ENCODE data around the gene ICA1. TPM values are rescaled to one million over a fixed set of nuclear protein-coding genes. Genes with fewer than 3 reads are reported as not detected.

ICA1 gene
- total RNA-seq, 5 donors from 2014 or later (not counting 1 experiment from before 2014, with no cell fraction given), result 0.82 to 2.4 (median 1.1) TPM

DNA sequence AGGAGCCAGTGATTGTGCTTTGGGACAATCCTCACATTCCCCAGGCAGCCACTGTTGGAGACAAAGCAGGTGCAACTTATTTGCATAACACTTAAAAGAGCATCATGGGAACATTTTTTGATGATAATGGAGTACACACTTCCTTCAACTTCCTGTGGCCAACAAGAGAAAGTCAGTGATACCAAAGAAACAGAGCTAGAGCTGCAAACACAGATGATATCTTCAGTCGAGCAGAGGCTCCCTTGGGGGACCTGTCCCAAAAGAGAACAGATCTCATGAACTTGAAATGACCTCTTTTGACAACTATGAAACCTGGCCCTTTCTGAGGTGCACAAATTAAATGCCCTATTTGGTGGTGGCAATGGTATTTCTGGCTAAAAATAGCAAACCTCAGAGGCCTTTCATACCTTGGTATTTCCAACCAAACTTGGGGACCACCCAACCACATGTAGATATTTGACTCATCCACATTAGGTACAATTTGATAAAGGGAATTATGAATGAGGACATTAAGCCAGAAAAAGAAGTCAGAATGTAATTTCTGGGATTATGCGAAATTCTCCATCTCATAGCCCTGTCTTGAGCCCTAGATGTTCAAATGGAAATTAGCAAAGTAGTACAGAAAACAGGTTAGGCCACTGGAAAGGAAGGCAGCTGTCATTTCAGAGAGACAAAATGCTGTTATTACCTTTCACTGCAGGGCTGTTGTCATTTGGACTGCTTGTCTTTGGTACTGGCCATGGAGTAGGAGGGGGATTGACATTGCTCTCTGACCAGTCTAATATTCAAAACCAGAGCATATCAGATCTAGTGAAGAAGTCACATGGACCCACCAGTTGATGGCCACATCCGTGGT, 146.2 kb downstream of the ICA1 start:
- H3K4me3 Mint-ChIP-seq, result peak overlapping the region in 1 of 3 donors; percentile 40
- ATAC-seq (replicated peaks in 1 of 4), result peak; percentile 53 to 83 (median 69)

DNA sequence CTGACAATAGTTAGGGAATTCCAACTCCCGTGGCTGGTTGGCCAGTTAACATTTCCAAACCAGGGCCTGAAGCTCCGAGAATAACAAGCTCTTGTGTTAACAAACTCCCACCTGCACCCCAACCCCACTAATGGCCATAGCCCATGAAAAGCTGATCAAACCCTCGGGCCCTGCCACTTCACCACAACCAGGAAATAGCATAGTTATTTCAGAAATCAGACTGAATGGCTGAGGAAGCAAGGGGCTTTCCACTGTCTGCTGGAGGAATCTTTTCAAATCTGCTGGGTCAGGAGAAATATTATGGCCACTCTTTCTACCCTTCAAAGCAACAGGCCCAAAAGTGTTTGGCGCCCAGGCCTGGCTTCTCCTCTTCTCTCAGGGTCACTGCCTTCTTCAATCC, 147.8 kb downstream of the ICA1 start:
- H3K4me1 ChIP-seq (ENCODE audit: control insufficient read depth in 1 of 2, extremely low read depth in 1 of 2, insufficient read depth in 2 of 2, low read length in 2 of 2), result peaks cover 18 to 36% of the 10 kb centered on the region in 2 experiments
- H3K27me3 ChIP-seq (replicated peaks in 1 of 2; ENCODE audit: control insufficient read depth in 2 of 2, extremely low read depth in 1 of 2, insufficient read depth in 2 of 2, low read length in 1 of 2), result no peaks in the 10 kb centered on the region
- peak overlapping the region in 1 of 3 donors; percentile 40 for H3K4me3 Mint-ChIP-seq
- no peaks in the 10 kb centered on the region for H3K9me3 ChIP-seq
- H3K27me3 Mint-ChIP-seq, result no peaks in the 10 kb centered on the region
- H3K4me3 ChIP-seq (ENCODE audit: control insufficient read depth in 1 of 2, extremely low read depth in 1 of 2, low read length in 1 of 2), result no peak overlapping the region
- WGBS (ENCODE audit: insufficient coverage), result 48% methylated on average over 3 of the region's 4 CpGs
- peak overlapping the region; percentile 47 for H3K27ac ChIP-seq (ENCODE audit: low read length)
- H3K9me3 Mint-ChIP-seq, result peaks cover 0 to 3% (median 0%) of the 10 kb centered on the region in 3 donors
- peak in 1 of 35 experiments; percentile 41 for DNase-seq
- peak in 2 of 4 experiments; percentile 38 to 48 for ATAC-seq (replicated peaks in 1 of 4)
- CTCF ChIA-PET, result no interaction called here
- POLR2A ChIA-PET, result no interaction called here
- peaks cover 4% of the 10 kb centered on the region for H3K36me3 Mint-ChIP-seq
- peaks cover 55 to 60% (median 56%) of the 10 kb centered on the region in 3 donors for H3K4me1 Mint-ChIP-seq
- peak overlapping the region; percentile 77 to 86 for H3K27ac Mint-ChIP-seq
- no peaks in the 10 kb centered on the region for H3K36me3 ChIP-seq (ENCODE audit: control insufficient read depth in 2 of 2, extremely low read depth in 1 of 2, insufficient read depth in 1 of 2, low read length in 1 of 2)

More for the DNA sequence above, 146.2 kb downstream of the ICA1 start:
- CTCF ChIA-PET, result interaction anchor here in 1 of 2 donors (0.7 kb wide), 1 partner anchor 23 kb away, joined by 3 read pairs; no protein-coding TSS in a partner anchor
- no CpG with 5 or more reads among the region's 3 CpGs for WGBS (ENCODE audit: insufficient coverage)
- POLR2A ChIA-PET, result no interaction called here
- Mint-ChIP-seq H3K36me3 (peaks cover 4% of the 10 kb centered on the region), H3K4me1 (peaks cover 57 to 62% (median 61%) of the 10 kb centered on the region in 3 donors), H3K9me3 (peaks cover 0 to 3% (median 0%) of the 10 kb centered on the region in 3 donors), H3K27ac (peak overlapping the region; percentile 77 to 86), H3K27me3 (no peaks in the 10 kb centered on the region)
- Histone ChIP-seq H3K4me1 (ENCODE audit: control insufficient read depth in 1 of 2, extremely low read depth in 1 of 2, insufficient read depth in 2 of 2, low read length in 2 of 2) (peaks cover 18 to 38% of the 10 kb centered on the region in 2 experiments), H3K27me3 (replicated peaks in 1 of 2; ENCODE audit: control insufficient read depth in 2 of 2, extremely low read depth in 1 of 2, insufficient read depth in 2 of 2, low read length in 1 of 2) (no peaks in the 10 kb centered on the region), H3K9me3 (no peaks in the 10 kb centered on the region), H3K4me3 (ENCODE audit: control insufficient read depth in 1 of 2, extremely low read depth in 1 of 2, low read length in 1 of 2) (no peak overlapping the region), H3K27ac (ENCODE audit: low read length) (peak overlapping the region; percentile 47), H3K36me3 (ENCODE audit: control insufficient read depth in 2 of 2, extremely low read depth in 1 of 2, insufficient read depth in 1 of 2, low read length in 1 of 2) (no peaks in the 10 kb centered on the region)
- no peak for DNase-seq

DNA sequence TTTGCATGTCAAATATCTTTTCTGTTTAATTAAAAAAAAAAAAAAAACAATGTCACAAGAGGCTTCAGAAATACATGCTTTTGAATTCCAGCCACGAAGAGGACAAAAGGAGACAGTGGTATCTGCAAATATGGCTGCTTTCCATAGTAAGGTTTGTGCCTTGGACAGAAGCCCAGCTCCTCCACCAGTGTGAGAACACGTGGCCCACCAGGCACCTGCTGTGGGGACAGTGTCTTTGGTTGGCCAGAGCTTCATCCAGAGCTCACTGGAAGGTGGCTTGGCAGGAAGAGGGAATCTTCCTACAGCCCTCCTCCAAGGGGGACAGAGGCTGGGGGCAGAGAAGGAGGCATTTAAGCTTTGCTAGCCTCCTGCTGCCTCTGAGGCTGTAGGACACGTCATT, 148.8 kb downstream of the ICA1 start:
- peaks cover 48 to 58% (median 50%) of the 10 kb centered on the region in 3 donors for H3K4me1 Mint-ChIP-seq
- DNase-seq, result no peak

DNA sequence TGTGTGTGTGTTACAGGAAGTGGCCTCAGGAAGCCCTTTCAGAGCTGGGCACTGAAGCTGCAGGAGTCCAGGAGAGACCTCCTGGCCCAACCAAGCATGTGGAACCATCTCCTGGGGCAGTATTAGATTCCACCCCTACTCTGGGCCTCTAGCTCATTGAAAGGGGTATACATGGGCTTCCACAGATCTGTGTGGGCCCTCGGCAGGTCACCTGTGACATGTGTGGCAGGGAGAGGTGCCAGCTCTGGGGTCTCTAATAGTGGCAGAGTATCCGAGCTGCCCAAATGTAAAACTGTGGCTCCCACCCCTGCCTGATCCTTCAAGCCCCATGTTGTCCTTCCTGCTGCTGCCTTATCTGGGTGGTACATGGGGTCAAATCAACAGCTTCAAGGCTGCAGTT, 149.3 kb downstream of the ICA1 start:
- H3K4me1 Mint-ChIP-seq, result peaks cover 43 to 58% (median 50%) of the 10 kb centered on the region in 3 donors
- ChIA-PET POLR2A (no interaction called here), CTCF (no interaction called here)
- H3K27ac ChIP-seq (ENCODE audit: low read length), result no peak overlapping the region
- peaks cover 18 to 30% of the 10 kb centered on the region in 2 experiments for H3K4me1 ChIP-seq (ENCODE audit: control insufficient read depth in 1 of 2, extremely low read depth in 1 of 2, insufficient read depth in 2 of 2, low read length in 2 of 2)
- H3K9me3 Mint-ChIP-seq, result peaks cover 0 to 3% (median 0%) of the 10 kb centered on the region in 3 donors
- H3K36me3 ChIP-seq (ENCODE audit: control insufficient read depth in 2 of 2, extremely low read depth in 1 of 2, insufficient read depth in 1 of 2, low read length in 1 of 2), result no peaks in the 10 kb centered on the region
- no peak overlapping the region for H3K4me3 Mint-ChIP-seq
- H3K36me3 Mint-ChIP-seq, result peaks cover 7% of the 10 kb centered on the region
- no peaks in the 10 kb centered on the region for H3K27me3 Mint-ChIP-seq
- DNase-seq (no peak), ATAC-seq (replicated peaks in 1 of 4) (no peak)
- no peak overlapping the region for H3K4me3 ChIP-seq (ENCODE audit: control insufficient read depth in 1 of 2, extremely low read depth in 1 of 2, low read length in 1 of 2)
- WGBS (ENCODE audit: insufficient coverage), result 92% methylated on average over 2 of the region's 2 CpGs
- H3K9me3 ChIP-seq, result no peaks in the 10 kb centered on the region
- H3K27me3 ChIP-seq (replicated peaks in 1 of 2; ENCODE audit: control insufficient read depth in 2 of 2, extremely low read depth in 1 of 2, insufficient read depth in 2 of 2, low read length in 1 of 2), result no peaks in the 10 kb centered on the region
- no peak overlapping the region for H3K27ac Mint-ChIP-seq

More for the DNA sequence above, 148.8 kb downstream of the ICA1 start:
- Mint-ChIP-seq H3K27me3 (no peaks in the 10 kb centered on the region), H3K9me3 (peaks cover 0 to 3% (median 0%) of the 10 kb centered on the region in 3 donors), H3K27ac (peak overlapping the region in 1 of 2 donors; percentile 22), H3K4me3 (peak overlapping the region in 1 of 3 donors; percentile 17), H3K36me3 (peaks cover 5% of the 10 kb centered on the region)
- Histone ChIP-seq H3K27me3 (replicated peaks in 1 of 2; ENCODE audit: control insufficient read depth in 2 of 2, extremely low read depth in 1 of 2, insufficient read depth in 2 of 2, low read length in 1 of 2) (no peaks in the 10 kb centered on the region), H3K9me3 (no peaks in the 10 kb centered on the region), H3K27ac (ENCODE audit: low read length) (no peak overlapping the region), H3K4me3 (ENCODE audit: control insufficient read depth in 1 of 2, extremely low read depth in 1 of 2, low read length in 1 of 2) (no peak overlapping the region), H3K36me3 (ENCODE audit: control insufficient read depth in 2 of 2, extremely low read depth in 1 of 2, insufficient read depth in 1 of 2, low read length in 1 of 2) (no peaks in the 10 kb centered on the region), H3K4me1 (ENCODE audit: control insufficient read depth in 1 of 2, extremely low read depth in 1 of 2, insufficient read depth in 2 of 2, low read length in 2 of 2) (peaks cover 18 to 30% of the 10 kb centered on the region in 2 experiments)
- no peak for ATAC-seq (replicated peaks in 1 of 4)
- ChIA-PET POLR2A (no interaction called here), CTCF (no interaction called here)
- WGBS (ENCODE audit: insufficient coverage), result 100% methylated on average over 1 of the region's 3 CpGs

DNA sequence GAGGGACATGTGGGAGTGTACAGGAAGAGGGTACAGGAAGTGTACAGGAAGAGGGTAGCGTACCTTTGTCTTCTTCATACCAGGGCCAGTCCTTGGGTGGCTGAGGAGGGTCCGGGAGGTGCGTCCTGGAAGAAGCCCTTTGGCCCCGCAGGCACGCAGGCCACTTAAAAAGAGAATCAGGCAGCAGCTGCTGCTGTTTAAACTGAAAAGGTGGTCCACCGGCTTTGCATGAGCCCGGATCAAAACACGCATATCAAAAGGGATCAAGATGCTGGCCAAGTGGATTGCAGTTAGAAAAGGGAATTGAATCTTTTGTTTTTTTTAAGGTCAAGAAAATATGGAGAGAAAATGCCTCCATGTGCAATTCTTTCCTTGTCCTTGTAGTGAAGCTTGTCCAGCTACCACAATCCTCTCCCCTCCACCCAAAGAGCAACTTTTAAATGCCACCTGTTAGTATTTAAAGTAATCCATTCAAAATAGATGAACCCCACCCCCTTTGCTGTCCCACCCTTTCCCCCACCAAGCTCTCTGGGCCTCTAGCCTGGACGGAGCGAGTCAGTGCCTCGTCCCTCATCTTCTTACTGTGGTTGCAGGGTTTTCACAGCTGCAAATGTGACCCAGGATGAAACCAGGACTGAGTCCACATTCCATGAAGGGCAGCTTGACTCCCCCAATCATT, 150.5 kb downstream of the ICA1 start:
- 97% methylated on average over 9 of the region's 11 CpGs for WGBS (ENCODE audit: insufficient coverage)
- H3K27ac Mint-ChIP-seq, result peak overlapping the region in 1 of 2 donors; percentile 55
- peaks cover 18 to 33% of the 10 kb centered on the region in 2 experiments for H3K4me1 ChIP-seq (ENCODE audit: control insufficient read depth in 1 of 2, extremely low read depth in 1 of 2, insufficient read depth in 2 of 2, low read length in 2 of 2)
- no peaks in the 10 kb centered on the region for H3K36me3 ChIP-seq (ENCODE audit: control insufficient read depth in 2 of 2, extremely low read depth in 1 of 2, insufficient read depth in 1 of 2, low read length in 1 of 2)
- H3K27me3 Mint-ChIP-seq, result no peaks in the 10 kb centered on the region
- ChIA-PET POLR2A (no interaction called here), CTCF (interaction anchor here in 1 of 2 donors (0.6 kb wide), 1 partner anchor 58 kb away, joined by 3 read pairs; no protein-coding TSS in a partner anchor)
- ATAC-seq (replicated peaks in 1 of 4), result no peak
- H3K36me3 Mint-ChIP-seq, result peaks cover 2% of the 10 kb centered on the region
- H3K27me3 ChIP-seq (replicated peaks in 1 of 2; ENCODE audit: control insufficient read depth in 2 of 2, extremely low read depth in 1 of 2, insufficient read depth in 2 of 2, low read length in 1 of 2), result no peaks in the 10 kb centered on the region
- peaks cover 36 to 52% (median 44%) of the 10 kb centered on the region in 3 donors for H3K4me1 Mint-ChIP-seq
- H3K27ac ChIP-seq (ENCODE audit: low read length), result no peak overlapping the region
- H3K4me3 Mint-ChIP-seq, result no peak overlapping the region
- DNase-seq, result no peak
- peaks cover 0 to 3% (median 0%) of the 10 kb centered on the region in 3 donors for H3K9me3 Mint-ChIP-seq
- H3K4me3 ChIP-seq (ENCODE audit: control insufficient read depth in 1 of 2, extremely low read depth in 1 of 2, low read length in 1 of 2), result no peak overlapping the region
- H3K9me3 ChIP-seq, result no peaks in the 10 kb centered on the region

DNA sequence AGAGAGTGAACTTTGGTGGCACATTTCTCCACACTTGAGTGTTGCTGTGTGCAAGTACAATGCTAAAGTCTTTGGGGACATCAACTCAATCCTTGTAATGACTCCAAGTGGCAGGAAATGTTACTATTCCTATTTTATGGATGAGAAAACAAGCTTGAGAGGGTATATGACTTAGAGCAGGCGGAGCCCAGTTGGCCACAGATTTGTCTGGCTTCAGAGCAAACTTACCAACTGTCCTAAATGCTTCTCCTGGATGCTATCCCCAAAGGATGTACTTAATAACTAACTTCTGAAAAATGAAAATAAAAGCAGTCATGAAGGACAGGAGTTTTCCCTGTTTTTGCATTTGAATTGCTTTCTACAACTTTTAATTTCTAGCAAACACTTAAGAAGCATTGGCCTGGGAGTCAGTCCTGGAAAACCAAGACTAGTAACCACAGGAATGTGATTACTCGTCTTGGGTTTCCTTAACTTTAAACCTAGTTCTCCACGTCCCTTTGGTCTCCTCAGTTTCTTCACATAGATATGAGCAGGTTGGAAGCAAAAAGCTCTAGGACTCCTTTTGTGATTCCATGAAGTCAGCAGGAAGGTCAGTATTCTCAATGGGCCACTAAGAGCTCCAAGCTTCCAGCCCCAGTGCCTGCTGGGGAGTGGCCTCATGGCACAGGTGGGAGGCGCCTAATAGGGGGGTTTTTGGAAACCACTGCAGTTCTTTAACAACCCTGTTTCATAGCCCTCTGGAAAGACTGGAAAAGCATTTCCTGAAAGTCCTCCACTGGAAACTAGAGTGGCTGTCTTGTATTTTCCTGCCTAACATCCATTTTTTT, 152.6 kb downstream of the ICA1 start:
- Histone ChIP-seq H3K27me3 (replicated peaks in 1 of 2; ENCODE audit: control insufficient read depth in 2 of 2, extremely low read depth in 1 of 2, insufficient read depth in 2 of 2, low read length in 1 of 2) (no peaks in the 10 kb centered on the region), H3K27ac (ENCODE audit: low read length) (no peak overlapping the region), H3K4me3 (ENCODE audit: control insufficient read depth in 1 of 2, extremely low read depth in 1 of 2, low read length in 1 of 2) (no peak overlapping the region), H3K36me3 (ENCODE audit: control insufficient read depth in 2 of 2, extremely low read depth in 1 of 2, insufficient read depth in 1 of 2, low read length in 1 of 2) (no peaks in the 10 kb centered on the region), H3K9me3 (no peaks in the 10 kb centered on the region), H3K4me1 (ENCODE audit: control insufficient read depth in 1 of 2, extremely low read depth in 1 of 2, insufficient read depth in 2 of 2, low read length in 2 of 2) (peaks cover 2 to 29% of the 10 kb centered on the region in 2 experiments)
- POLR2A ChIA-PET, result no interaction called here
- Mint-ChIP-seq H3K27me3 (no peaks in the 10 kb centered on the region), H3K9me3 (no peaks in the 10 kb centered on the region), H3K4me3 (no peak overlapping the region), H3K27ac (no peak overlapping the region), H3K4me1 (peaks cover 36 to 52% (median 44%) of the 10 kb centered on the region in 3 donors), H3K36me3 (peaks cover 2% of the 10 kb centered on the region)
- CTCF ChIA-PET, result no interaction called here
- no CpG with 5 or more reads among the region's 4 CpGs for WGBS (ENCODE audit: insufficient coverage)
- no peak for DNase-seq
- ATAC-seq (replicated peaks in 1 of 4), result no peak
